Measurements from ENCODE around the gene ABAT. TPM values are rescaled to one million over a fixed set of nuclear protein-coding genes. Genes with fewer than 3 reads are reported as not detected.
"Not testable (repeated sequence)": the region's sequence is repeated elsewhere in the genome, so short reads cannot be mapped to it uniquely, and the experiment has no call there.

ABAT gene
- total RNA-seq, 1 donor from 2014 or later: 21.4 TPM

DNA sequence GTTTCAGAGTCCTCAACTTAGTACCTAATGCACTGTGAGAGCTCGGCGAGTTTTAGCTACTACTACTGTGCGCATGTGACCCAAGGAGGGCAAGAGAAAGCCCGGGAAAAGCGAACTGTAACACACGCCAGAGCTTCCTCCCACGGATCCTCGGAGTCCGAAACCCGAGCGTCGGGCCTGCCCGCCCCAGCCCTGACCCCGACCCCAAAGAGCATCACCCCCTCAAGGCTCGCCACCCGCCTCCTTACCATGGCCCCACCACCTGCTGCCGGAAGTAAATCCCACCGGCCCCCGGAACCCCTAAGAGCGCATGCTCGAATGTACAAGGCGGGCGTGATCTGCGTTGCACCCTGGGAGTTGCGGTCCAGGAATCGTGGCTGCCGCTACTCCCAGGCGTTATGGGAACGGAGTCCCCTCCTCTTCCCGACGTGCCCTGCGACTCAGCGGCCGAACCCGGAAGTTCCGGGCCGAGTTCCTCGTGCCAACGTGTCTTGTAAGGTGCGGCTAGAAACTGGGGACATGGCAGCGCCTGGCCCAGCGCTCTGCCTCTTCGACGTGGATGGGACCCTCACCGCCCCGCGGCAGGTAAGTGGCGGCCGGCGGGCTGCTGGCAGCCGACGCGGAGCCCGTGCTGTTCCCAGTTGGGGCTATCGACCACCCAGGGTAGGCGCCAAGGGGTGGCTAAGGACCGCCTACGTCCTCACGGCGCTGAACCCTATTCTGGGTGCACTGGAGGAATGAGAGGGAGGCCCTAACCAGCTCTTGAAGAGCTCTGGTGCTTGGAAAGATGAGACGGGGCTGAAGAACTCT, 123.2 kb downstream of the ABAT start, which contains the start of the genes PMM2 and TMEM186:
TSS of gene PMM2 (plus strand) at position 476 of the 810 bp plus-strand sequence. CDS start at position 520, 44 bp downstream.
TSS of gene TMEM186 (minus strand) at position 276 of the 810 bp plus-strand sequence. CDS start at position 251, 25 bp downstream.
- DNase-seq (ENCODE audit: low spot score in 2 of 2, unreplicated experiment in 2 of 2): peak; percentile 85 to 87
- TF ChIP-seq, protein P1, sequence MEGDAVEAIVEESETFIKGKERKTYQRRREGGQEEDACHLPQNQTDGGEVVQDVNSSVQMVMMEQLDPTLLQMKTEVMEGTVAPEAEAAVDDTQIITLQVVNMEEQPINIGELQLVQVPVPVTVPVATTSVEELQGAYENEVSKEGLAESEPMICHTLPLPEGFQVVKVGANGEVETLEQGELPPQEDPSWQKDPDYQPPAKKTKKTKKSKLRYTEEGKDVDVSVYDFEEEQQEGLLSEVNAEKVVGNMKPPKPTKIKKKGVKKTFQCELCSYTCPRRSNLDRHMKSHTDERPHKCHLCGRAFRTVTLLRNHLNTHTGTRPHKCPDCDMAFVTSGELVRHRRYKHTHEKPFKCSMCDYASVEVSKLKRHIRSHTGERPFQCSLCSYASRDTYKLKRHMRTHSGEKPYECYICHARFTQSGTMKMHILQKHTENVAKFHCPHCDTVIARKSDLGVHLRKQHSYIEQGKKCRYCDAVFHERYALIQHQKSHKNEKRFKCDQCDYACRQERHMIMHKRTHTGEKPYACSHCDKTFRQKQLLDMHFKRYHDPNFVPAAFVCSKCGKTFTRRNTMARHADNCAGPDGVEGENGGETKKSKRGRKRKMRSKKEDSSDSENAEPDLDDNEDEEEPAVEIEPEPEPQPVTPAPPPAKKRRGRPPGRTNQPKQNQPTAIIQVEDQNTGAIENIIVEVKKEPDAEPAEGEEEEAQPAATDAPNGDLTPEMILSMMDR (IDR thresholded peaks at IDR 0.05; ENCODE audit: unreplicated experiment): no peak
- H3K9me3 Mint-ChIP-seq: no peaks in the 10 kb centered on the region
- no peaks in the 10 kb centered on the region for H3K27me3 Mint-ChIP-seq (ENCODE audit: low read depth)
- peak within 1 kb of the TSS; percentile 97 for H3K4me3 Mint-ChIP-seq
- peaks cover 22% of the 10 kb centered on the region for H3K4me1 Mint-ChIP-seq
- H3K36me3 Mint-ChIP-seq: peaks cover 4% of the 10 kb centered on the region
- peak within 1 kb of the TSS; percentile 93 for H3K27ac Mint-ChIP-seq

DNA sequence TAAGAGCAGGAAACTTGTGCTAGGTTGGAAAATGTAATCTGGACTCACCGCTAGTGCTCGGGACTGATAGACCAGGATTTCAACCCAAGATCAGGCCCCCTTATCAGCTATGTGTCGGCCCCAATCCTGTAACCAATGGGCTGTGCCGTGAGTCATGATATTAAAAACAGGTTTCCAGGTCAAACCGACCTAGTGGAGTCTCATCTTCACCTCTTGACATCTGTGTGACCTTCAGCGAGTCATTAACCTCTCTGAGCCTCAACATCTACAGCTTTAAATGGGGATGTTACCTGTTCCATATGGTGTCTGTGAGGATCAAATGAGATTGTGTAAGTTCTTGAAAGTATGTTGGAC, 123.7 kb downstream of the ABAT start:
- H3K4me3 Mint-ChIP-seq: peak overlapping the region; percentile 97
- TF ChIP-seq, protein P1 (IDR thresholded peaks at IDR 0.05; ENCODE audit: unreplicated experiment): no peak
- peaks cover 22% of the 10 kb centered on the region for H3K4me1 Mint-ChIP-seq
- DNase-seq (ENCODE audit: low spot score in 2 of 2, unreplicated experiment in 2 of 2): no peak
- peaks cover 9% of the 10 kb centered on the region for H3K36me3 Mint-ChIP-seq
- peak overlapping the region; percentile 93 for H3K27ac Mint-ChIP-seq
- H3K27me3 Mint-ChIP-seq (ENCODE audit: low read depth): no peaks in the 10 kb centered on the region
- no peaks in the 10 kb centered on the region for H3K9me3 Mint-ChIP-seq

DNA sequence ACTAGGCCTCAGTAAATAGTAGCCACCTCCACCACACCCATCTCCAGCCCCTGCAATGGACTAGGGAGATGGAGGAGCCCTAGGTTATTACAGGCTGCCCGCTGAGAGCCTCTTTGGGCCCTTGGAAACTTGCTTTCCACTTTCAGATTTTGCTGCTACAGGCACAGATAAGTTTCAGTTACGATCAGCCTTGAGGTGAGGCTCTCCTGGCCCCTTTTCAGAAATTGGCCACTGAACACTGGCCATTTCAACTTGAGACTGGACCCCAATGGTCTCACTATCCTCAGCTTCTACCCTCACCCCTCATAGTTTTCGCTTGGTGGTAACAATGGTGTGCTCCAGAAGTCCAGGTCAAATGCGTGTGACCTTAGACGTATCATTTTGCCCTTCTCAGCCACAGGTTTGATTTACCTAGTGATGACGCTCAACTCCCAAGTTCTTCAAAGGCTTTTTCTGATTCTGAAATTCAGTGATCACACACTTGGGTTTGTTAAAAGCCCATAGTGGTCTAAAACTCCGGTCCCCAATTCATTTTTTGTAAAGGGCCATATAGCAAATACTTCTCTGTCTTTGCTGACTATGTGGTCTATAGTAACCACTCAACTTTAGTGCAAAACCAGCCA, 124.2 kb downstream of the ABAT start:
- H3K27ac Mint-ChIP-seq: peak overlapping the region; percentile 93
- peak overlapping the region; percentile 97 for H3K4me3 Mint-ChIP-seq
- H3K9me3 Mint-ChIP-seq: no peaks in the 10 kb centered on the region
- H3K27me3 Mint-ChIP-seq (ENCODE audit: low read depth): no peaks in the 10 kb centered on the region
- DNase-seq (ENCODE audit: low spot score in 2 of 2, unreplicated experiment in 2 of 2): no peak
- TF ChIP-seq, protein P1 (IDR thresholded peaks at IDR 0.05; ENCODE audit: unreplicated experiment): no peak
- H3K4me1 Mint-ChIP-seq: peaks cover 22% of the 10 kb centered on the region
- H3K36me3 Mint-ChIP-seq: peaks cover 12% of the 10 kb centered on the region

DNA sequence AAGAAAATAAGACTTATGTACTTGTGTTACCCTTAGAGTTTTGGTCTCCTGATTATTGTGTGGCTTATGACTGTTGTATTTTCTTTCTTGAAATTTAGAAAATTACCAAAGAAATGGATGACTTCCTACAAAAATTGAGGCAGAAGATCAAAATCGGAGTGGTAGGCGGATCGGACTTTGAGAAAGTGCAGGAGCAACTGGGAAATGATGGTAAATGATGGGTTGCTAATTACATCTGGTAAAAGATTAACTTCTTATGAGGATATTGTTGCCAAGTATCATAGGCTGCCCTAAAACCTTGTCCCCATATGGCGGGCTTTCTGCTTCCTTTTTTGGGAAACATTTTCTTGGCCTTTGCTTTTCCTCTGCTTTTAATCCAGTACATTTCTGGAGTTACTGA, 127.3 kb downstream of the ABAT start:
- Mint-ChIP-seq H3K4me1 (peaks cover 16% of the 10 kb centered on the region), H3K27ac (no peak overlapping the region), H3K36me3 (peaks cover 20% of the 10 kb centered on the region), H3K4me3 (no peak overlapping the region), H3K9me3 (no peaks in the 10 kb centered on the region), H3K27me3 (ENCODE audit: low read depth) (no peaks in the 10 kb centered on the region)
- TF ChIP-seq, protein P1 (IDR thresholded peaks at IDR 0.05; ENCODE audit: unreplicated experiment): no peak
- no peak for DNase-seq (ENCODE audit: low spot score in 2 of 2, unreplicated experiment in 2 of 2)

DNA sequence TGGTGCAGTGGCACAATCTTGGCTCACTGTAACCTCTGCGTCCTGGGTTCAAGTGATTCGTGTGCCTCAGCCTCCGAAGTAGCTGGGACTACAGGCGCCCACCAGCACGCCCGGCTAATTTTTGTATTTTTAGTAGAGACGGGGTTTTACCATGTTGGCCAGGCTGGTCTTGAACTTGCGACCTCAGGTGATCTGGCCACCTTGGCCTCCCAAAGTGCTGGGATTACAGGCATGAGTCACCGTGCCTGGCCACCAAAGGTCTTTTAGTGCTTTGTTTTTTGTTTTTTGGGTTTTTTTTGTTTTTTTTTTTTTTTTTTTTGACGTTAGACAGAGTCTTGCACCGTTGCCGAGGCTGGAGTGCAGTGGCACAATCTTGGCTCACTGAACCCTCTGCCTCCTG, 129.3 kb downstream of the ABAT start:
- H3K27me3 Mint-ChIP-seq (ENCODE audit: low read depth); H3K9me3 Mint-ChIP-seq; H3K4me1 Mint-ChIP-seq; DNase-seq (ENCODE audit: low spot score in 2 of 2, unreplicated experiment in 2 of 2); H3K4me3 Mint-ChIP-seq; H3K27ac Mint-ChIP-seq: not testable (repeated sequence)
- peaks cover 32% of the 10 kb centered on the region for H3K36me3 Mint-ChIP-seq

DNA sequence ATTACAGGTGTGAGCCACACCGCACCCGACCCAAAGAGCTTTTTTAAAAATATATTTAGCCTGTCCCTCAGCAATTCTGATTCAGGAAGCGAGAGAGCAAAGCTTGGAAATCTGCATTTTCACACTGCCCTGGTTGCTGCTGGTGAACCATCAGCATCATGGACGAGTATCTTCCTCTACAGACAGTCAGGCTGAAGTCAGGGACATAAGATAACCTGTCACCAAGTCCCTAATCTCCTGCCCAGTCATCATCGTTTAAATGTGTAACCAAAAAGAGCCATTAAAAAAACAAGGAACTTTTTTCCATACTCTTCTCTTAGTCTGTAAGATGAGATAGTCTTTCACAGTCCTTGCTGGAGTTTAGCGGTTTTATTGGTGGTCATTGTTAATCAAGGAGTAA, 129.9 kb downstream of the ABAT start:
- Mint-ChIP-seq H3K27ac (no peak overlapping the region), H3K27me3 (ENCODE audit: low read depth) (no peaks in the 10 kb centered on the region), H3K4me3 (no peak overlapping the region), H3K4me1 (peaks cover 1% of the 10 kb centered on the region), H3K36me3 (peaks cover 37% of the 10 kb centered on the region), H3K9me3 (no peaks in the 10 kb centered on the region)
- TF ChIP-seq, protein P1 (IDR thresholded peaks at IDR 0.05; ENCODE audit: unreplicated experiment): no peak
- no peak for DNase-seq (ENCODE audit: low spot score in 2 of 2, unreplicated experiment in 2 of 2)
